ENCODE measurements around the gene FBN2.

GRCh38 chr5:128572051-128572929 lies 34.2 kb upstream of the FBN2 start:
- TF ChIP-seq, protein P1, sequence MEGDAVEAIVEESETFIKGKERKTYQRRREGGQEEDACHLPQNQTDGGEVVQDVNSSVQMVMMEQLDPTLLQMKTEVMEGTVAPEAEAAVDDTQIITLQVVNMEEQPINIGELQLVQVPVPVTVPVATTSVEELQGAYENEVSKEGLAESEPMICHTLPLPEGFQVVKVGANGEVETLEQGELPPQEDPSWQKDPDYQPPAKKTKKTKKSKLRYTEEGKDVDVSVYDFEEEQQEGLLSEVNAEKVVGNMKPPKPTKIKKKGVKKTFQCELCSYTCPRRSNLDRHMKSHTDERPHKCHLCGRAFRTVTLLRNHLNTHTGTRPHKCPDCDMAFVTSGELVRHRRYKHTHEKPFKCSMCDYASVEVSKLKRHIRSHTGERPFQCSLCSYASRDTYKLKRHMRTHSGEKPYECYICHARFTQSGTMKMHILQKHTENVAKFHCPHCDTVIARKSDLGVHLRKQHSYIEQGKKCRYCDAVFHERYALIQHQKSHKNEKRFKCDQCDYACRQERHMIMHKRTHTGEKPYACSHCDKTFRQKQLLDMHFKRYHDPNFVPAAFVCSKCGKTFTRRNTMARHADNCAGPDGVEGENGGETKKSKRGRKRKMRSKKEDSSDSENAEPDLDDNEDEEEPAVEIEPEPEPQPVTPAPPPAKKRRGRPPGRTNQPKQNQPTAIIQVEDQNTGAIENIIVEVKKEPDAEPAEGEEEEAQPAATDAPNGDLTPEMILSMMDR (IDR thresholded peaks at IDR 0.05; ENCODE audit: low read depth, low read length) = no peak
- TF ChIP-seq, protein P2, sequence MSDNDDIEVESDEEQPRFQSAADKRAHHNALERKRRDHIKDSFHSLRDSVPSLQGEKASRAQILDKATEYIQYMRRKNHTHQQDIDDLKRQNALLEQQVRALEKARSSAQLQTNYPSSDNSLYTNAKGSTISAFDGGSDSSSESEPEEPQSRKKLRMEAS (IDR thresholded peaks at IDR 0.05; ENCODE audit: low read depth, low read length) = no peak
- no peak for TF ChIP-seq POLR2A (IDR thresholded peaks at IDR 0.05; ENCODE audit: extremely low read depth, insufficient read length)
- TF ChIP-seq MYC (IDR thresholded peaks at IDR 0.05; ENCODE audit: low read depth, low read length) = no peak
